Uterus (tissue), 4 donors: ENCODE results near the gene TRNT1. TPM values are rescaled to one million over a fixed set of nuclear protein-coding genes. Genes with fewer than 3 reads are reported as not detected.

Experiments used
- DNase-seq, 2 donors: peaks; one replicate each; pipeline ENCODE4 v3.0.0-alpha.2; 2019 to 2020
- H3K27ac ChIP-seq, 2 donors: fragments of 200-600 bp; sonication (generic); 1 replicate in 1 of 2; 2 replicates in 1 of 2; pipeline ENCODE4 v1.5.1; 2016 to 2018
- H3K27me3 ChIP-seq, 2 donors: fragments of 200-600 bp; sonication (generic); one replicate each; pipeline ENCODE4 v1.5.1; 2018 to 2019; ENCODE audit warnings: control low read depth in 1 of 2
- H3K36me3 ChIP-seq, 2 donors: fragments of 200-600 bp; sonication (generic); one replicate each; pipeline ENCODE4 v1.5.1; 2019; ENCODE audit warnings: control low read depth in 1 of 2
- H3K4me1 ChIP-seq, 2 donors: fragments of 200-600 bp; sonication (generic); one replicate each; pipeline ENCODE4 v1.5.1; 2018 to 2019; ENCODE audit warnings: control low read depth in 1 of 2
- H3K4me3 ChIP-seq, 2 donors: fragments of 200-600 bp; sonication (generic); 1 replicate in 1 of 2; 2 replicates in 1 of 2; pipeline ENCODE4 v1.5.1; 2018 to 2019; ENCODE audit warnings: mild to moderate bottlenecking in 1 of 2
- H3K9me3 ChIP-seq, 2 donors: fragments of 200-600 bp; sonication (generic); one replicate each; pipeline ENCODE4 v1.5.1; 2019; ENCODE audit warnings: control low read depth in 1 of 2
- CTCF ChIP-seq, 4 experiments: fragments of 200-600 bp in 2 of 4; fragments of 450-650 bp in 2 of 4; sonication (generic) in 2 of 4; IDR thresholded peaks; one replicate each; pipeline ENCODE4 v1.5.1; 2016 to 2019; ENCODE audit warnings: antibody characterized with exemption in 4 of 4, mild to moderate bottlenecking in 2 of 4, moderate library complexity in 1 of 4
- POLR2A ChIP-seq, 2 donors: fragments of 450-650 bp; IDR thresholded peaks; one replicate each; pipeline ENCODE4 v1.6.1; 2016; ENCODE audit warnings: antibody characterized with exemption in 2 of 2, mild to moderate bottlenecking in 1 of 2, moderate library complexity in 1 of 2
- intact Hi-C: fragments of 100-400 bp; cut with DNase I; formaldehyde crosslinking; loops from one replicate; pipeline ENCODE4 v1.15.1; 2023; ENCODE audit warnings: low total_unique reads
- total RNA-seq, 4 donors: library from RNA; depleted of rRNA in 3 of 4; stranded (reverse); fragments of >200 nt in 3 of 4; gene quantifications; one replicate each; pipeline versions ENCODE4 v1.1.0 to v1.2.4, GENCODE V29; 2014 to 2023
- donor health status: DM: yes; HTN: yes; CAD: no.

TRNT1 gene
- total RNA-seq, 4 donors from 2014 or later, result 12.9 to 38.5 (median 22.8) TPM

GRCh38 chr3:3105815-3106214, 20.9 kb upstream of the TRNT1 start:
- intact Hi-C loops, result no loop called here
- Histone ChIP-seq H3K4me1 (no peaks in the 10 kb centered on the region), H3K9me3 (no peaks in the 10 kb centered on the region), H3K4me3 (no peak overlapping the region), H3K27ac (no peak overlapping the region), H3K27me3 (no peaks in the 10 kb centered on the region), H3K36me3 (no peaks in the 10 kb centered on the region)
- TF ChIP-seq CTCF (IDR thresholded peaks at IDR 0.05) (no peak), POLR2A (IDR thresholded peaks at IDR 0.05) (no peak)
- no peak for DNase-seq

GRCh38 chr3:3107181-3107580, 19.6 kb upstream of the TRNT1 start:
- no peak overlapping the region for H3K27ac ChIP-seq
- no peaks in the 10 kb centered on the region for H3K27me3 ChIP-seq
- H3K4me1 ChIP-seq, result no peaks in the 10 kb centered on the region
- DNase-seq, result no peak
- no peaks in the 10 kb centered on the region for H3K9me3 ChIP-seq
- H3K4me3 ChIP-seq, result no peak overlapping the region
- intact Hi-C loops, result no loop called here
- no peaks in the 10 kb centered on the region for H3K36me3 ChIP-seq
- TF ChIP-seq CTCF (IDR thresholded peaks at IDR 0.05) (no peak), POLR2A (IDR thresholded peaks at IDR 0.05) (no peak)

- Histone ChIP-seq H3K4me3 (no peak overlapping the region), H3K4me1 (no peaks in the 10 kb centered on the region), H3K36me3 (no peaks in the 10 kb centered on the region), H3K9me3 (no peaks in the 10 kb centered on the region), H3K27me3 (no peaks in the 10 kb centered on the region), H3K27ac (no peak overlapping the region)
- TF ChIP-seq POLR2A (IDR thresholded peaks at IDR 0.05), result no peak
- no peak for TF ChIP-seq CTCF (IDR thresholded peaks at IDR 0.05)
- intact Hi-C loops, result no loop called here
- no peak for DNase-seq
Observed at GRCh38 chr3:3107858-3108257, 18.9 kb upstream of the TRNT1 start.

- TF ChIP-seq CTCF (IDR thresholded peaks at IDR 0.05) (no peak), POLR2A (IDR thresholded peaks at IDR 0.05) (no peak)
- Histone ChIP-seq H3K4me1 (no peaks in the 10 kb centered on the region), H3K9me3 (no peaks in the 10 kb centered on the region), H3K4me3 (no peak overlapping the region), H3K36me3 (no peaks in the 10 kb centered on the region), H3K27me3 (no peaks in the 10 kb centered on the region), H3K27ac (no peak overlapping the region)
- intact Hi-C loops, result no loop called here
- DNase-seq, result no peak
Observed at GRCh38 chr3:3109407-3110298, 17.1 kb upstream of the TRNT1 start.

GRCh38 chr3:3110299-3110630, 16.5 kb upstream of the TRNT1 start, which contains the start of gene IL5RA:
TSS of gene IL5RA (minus strand) at chr3:3110374. CDS start at chr3:3104984, 5,390 bp downstream.
- H3K36me3 ChIP-seq, result no peaks in the 10 kb centered on the region
- H3K4me3 ChIP-seq, result no peak within 1 kb of the TSS
- no peak for TF ChIP-seq CTCF (IDR thresholded peaks at IDR 0.05)
- no peak for TF ChIP-seq POLR2A (IDR thresholded peaks at IDR 0.05)
- no peaks in the 10 kb centered on the region for H3K4me1 ChIP-seq
- H3K27me3 ChIP-seq, result no peaks in the 10 kb centered on the region
- H3K27ac ChIP-seq, result no peak within 1 kb of the TSS
- DNase-seq, result no peak
- no peaks in the 10 kb centered on the region for H3K9me3 ChIP-seq
- intact Hi-C loops, result no loop called here
